NB4 (cell line): ENCODE measurements around the gene INCA1.

Source experiments
- POLR2A ChIP-seq: IDR thresholded peaks from 2 replicates; pipeline ENCODE4 v1.6.1; 2011; ENCODE audit warnings: mild to moderate bottlenecking; ENCODE audit not compliant: insufficient read length; ENCODE audit errors: extremely low read depth
- TF ChIP-seq, protein P1 (sequence below): IDR thresholded peaks from 2 replicates; pipeline ENCODE4 v1.6.1; 2011; ENCODE audit warnings: low read depth, low read length
- TF ChIP-seq, protein P2 (sequence below): IDR thresholded peaks from one replicate; pipeline ENCODE4 v1.5.1; 2012; ENCODE audit warnings: low read depth, low read length

DNA sequence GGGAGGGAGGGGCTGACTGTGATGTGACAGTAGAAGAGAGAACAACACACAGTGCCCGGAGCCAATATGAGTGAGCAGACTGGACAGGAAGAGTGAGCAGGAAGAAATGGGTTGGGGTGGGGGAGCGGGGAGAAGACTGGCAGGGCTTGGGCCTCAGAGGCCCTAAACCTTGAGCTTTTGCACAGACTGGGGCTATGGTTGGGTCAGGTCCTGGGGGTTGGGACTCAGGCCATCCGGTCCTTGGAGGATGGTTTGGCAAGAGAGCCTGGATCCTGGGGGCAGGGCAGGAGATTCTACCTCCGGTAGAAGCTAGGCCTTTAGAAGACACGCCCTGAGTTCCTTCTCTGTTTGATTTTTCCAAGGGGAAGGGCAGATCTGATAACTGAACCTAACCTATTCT, 10.9 kb downstream of the INCA1 start:
- TF ChIP-seq, protein P1, sequence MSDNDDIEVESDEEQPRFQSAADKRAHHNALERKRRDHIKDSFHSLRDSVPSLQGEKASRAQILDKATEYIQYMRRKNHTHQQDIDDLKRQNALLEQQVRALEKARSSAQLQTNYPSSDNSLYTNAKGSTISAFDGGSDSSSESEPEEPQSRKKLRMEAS: no peak
- TF ChIP-seq, protein P2, sequence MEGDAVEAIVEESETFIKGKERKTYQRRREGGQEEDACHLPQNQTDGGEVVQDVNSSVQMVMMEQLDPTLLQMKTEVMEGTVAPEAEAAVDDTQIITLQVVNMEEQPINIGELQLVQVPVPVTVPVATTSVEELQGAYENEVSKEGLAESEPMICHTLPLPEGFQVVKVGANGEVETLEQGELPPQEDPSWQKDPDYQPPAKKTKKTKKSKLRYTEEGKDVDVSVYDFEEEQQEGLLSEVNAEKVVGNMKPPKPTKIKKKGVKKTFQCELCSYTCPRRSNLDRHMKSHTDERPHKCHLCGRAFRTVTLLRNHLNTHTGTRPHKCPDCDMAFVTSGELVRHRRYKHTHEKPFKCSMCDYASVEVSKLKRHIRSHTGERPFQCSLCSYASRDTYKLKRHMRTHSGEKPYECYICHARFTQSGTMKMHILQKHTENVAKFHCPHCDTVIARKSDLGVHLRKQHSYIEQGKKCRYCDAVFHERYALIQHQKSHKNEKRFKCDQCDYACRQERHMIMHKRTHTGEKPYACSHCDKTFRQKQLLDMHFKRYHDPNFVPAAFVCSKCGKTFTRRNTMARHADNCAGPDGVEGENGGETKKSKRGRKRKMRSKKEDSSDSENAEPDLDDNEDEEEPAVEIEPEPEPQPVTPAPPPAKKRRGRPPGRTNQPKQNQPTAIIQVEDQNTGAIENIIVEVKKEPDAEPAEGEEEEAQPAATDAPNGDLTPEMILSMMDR: no peak
- TF ChIP-seq POLR2A: no peak
